NCI-H1436 (cell line): ENCODE measurements around the gene HPCAL1.
"Not testable (repeated sequence)": the region's sequence is repeated elsewhere in the genome, so short reads cannot be mapped to it uniquely, and the experiment has no call there.

Experiments
- DNase-seq: peaks from one replicate; lab custom pipeline; 2025; lab: John Stamatoyannopoulos, UW

The HPCAL1 gene

DNA sequence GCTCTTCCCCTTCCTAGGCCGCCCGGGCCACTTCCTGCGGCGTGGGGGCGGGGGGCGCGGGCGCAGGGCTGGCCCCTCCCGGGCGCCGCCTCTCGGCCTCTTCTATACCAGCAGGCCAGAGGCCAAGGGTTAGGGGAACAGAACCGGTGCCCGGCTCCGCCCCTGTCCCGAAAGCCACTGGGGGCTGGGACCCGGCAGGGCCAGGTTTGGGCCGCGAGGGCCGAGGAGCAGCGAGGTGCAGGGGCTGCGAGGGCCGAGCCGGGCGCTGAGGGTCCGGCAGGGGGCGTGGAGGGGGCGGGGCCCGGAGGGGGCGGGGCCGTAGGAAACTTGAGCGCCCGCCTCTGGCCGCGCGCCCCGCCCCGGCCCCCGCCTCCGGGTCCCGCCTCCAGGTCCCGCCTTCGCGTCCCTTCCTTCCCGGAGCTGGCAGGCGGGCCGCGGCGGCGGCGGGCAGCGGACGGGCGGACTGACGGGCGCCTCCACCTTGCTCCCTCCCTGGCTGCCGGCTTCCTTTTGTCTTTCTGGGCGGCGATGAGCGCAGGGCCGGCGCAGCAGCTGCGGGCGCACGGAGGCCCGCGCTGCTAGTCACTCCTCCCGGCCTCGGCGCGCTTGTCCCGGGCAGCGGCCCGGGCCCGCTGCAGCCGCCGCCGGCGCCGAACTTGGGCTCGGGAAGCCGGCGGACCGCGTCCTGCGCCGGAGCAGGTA, at the start of gene HPCAL1:
Gene HPCAL1, plus strand, starts transcription at position 426 of the 702 bp plus-strand sequence. CDS start 116,854 bp downstream, outside the sequence.
- peak; percentile 78 for DNase-seq

DNA sequence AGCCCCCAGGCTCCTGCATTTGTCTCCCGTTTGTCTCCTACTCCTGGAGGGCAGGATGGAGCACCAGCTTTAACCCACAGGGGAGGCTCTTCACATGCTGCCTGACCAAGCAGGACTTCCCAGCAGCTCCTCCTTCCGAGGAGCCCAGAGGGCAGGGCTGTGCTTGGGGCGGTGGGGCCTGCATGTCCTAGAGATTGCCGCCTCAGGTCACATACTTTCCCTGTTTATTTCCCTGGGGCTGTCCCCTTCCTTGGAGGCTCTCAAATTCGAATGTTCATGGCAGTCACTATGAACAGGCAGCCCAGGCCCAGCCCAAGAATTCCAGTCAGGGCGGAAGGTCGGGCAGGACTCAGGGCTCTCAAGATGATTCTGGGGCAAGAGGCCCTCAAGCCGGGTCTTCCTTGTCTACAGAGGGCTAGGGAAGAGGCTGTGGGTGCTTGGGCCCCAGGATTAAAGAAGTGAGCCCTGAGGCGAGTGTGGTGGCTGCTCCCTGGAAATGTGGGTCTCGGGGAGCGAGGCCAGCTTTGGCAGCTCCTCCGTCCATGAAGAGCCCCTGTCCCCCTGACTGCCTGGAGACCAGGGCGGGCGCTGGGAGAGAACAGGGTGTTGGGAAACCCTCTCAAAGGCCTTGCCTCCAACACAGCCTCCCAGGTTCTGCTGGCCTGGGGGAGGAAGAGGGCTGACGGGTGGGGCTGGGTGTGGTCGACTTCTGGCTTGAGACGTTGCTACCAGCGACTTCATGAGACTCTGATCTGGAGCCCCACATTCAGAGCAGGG, 48.9 kb upstream of the HPCAL1 start:
- no peak for DNase-seq

DNA sequence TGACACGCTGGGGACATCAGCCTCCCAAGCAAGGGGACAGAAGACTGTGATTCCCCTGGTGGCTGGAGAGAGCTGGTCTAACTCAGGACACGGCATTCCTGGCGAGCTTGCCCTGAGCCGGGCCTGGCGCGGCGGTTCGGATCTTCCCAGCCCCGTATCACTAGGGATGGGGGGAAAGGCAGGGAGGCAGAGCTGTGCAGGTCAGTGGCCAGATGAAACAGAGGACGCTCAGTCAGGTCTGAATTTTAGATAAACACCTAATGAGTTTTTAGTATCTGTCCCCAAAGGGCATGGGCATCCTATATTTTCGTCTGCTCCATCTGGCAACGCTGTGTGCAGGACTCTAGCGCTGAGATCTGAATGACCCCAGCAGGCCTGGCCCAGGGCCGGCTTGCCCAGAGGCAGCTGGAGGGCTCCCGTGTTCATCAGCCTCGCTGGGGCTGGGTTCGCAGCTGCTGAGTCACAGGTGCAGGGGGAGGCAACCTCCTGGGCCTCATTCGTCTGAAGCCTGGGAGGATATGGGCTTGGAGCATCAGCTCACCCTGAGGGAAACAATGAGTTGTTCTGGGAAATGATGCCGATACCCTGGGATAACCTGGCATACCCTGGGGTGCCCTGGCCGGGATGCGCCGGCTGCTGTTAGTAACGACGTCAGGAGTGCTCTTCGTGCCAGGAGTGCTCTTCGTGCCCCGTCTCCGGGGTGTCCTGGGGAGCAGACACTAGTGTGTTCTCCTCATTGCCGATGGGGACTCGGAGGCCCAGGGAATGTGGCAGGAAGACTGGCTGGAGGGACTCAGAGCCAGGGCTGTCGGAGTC, 48.1 kb upstream of the HPCAL1 start:
- DNase-seq = no peak

DNA sequence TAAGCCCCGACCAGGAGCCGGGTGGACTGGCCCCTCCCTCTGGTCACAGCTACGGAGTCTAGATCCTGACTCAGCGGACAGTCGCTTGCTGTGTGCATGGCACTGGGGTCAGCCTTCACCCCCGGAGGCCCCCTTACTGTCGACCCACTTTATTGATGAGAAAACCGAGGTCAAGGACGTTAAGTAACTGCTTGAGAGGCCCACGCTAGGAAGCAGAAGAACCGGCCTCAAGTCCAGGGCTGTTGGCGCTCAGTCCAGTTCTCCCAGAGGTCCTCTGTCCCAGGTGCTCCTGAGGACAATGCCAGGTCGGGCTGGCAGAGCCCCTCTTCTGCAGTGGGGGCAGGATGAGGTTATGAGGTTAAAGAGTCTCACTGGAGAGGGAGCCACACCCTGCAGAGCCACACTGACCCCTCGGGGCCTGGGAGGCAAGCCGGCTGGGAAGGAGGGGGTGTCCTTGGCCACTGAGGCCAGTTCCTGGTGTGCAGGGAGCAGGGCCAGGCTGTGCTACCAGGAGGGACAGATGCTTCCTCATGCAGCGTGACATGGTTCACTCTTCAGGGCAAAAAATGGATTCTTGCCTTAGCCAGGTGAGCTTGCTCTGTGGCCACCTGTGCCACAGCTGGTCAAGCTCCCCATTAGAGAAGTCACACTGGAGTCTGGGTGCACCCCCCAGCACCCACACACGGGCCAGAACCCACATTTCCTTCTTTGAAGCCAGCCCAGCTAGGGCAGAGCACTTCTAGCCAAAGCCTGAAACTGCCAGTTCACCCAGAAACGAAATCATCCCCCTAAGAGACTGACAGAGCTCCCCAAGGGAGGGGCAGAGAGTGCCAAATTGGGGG, 47.3 kb upstream of the HPCAL1 start:
- DNase-seq = no peak

DNA sequence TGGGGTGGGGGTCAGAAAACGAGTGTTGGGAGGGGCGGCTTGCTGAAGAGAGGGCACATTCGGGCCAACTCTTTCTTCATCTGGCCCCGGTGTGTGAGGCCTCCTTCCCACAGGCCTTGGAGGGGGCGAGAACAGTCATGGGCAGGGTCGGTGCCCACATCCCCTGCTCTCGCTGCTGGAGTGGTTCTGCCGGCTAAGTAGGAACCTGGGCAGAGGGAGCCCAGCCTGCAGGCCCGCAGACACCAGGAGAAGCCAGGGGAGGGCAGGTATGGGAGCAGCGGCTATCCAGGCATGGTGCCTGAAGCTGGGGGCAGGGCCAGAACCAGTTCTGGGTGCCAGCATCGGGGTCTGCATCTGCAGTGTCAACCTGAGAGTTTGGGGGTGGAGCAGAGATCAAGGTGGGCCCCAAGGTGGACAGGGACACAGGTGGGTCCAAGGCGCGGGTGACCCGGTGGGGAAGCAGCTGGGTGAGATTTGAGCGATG, 46.6 kb upstream of the HPCAL1 start:
- no peak for DNase-seq

DNA sequence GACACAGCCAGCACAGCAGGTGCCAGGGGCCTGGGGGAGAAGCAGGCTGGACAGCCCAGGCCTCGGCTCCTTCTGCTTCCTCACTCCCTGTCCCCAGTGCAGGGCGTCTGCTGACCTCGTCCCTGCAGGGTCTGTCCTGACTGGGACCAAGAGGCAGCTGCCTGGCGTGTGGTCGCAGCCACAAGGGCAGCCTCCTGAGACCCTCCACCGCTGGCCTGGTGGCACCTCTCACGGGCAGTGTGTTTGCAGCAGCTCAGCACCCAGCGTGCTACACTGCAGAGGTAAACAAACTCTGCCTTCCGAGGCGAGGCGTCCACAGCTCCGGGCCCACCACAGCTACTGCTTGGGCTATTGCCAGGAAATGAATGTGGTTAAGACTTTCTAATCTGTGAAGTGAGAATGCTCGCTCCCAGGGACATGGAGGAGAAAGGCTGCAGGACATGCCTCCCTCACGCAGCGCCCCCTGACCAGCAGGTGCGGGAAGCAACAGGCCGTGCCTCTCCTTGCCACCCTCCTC, 46.1 kb upstream of the HPCAL1 start:
- no peak for DNase-seq

DNA sequence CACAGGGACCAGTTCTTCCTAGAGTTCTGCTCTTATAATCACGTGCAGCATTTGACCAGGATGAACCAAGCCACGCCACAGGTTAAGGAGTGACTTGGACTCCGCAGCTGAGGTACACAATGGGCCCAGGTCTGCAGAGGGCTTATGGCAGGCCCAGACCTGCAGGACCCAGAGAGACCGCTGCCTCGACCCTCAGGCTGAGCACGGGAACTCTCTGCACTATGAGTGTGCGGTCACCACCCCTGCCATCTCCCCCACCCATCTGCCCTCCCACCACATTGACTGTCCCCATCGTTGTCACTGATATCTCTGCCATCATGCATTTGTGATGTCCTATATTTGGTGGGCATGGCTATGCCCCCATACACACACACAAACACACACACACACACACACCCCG, 45.7 kb upstream of the HPCAL1 start:
- no peak for DNase-seq

DNA sequence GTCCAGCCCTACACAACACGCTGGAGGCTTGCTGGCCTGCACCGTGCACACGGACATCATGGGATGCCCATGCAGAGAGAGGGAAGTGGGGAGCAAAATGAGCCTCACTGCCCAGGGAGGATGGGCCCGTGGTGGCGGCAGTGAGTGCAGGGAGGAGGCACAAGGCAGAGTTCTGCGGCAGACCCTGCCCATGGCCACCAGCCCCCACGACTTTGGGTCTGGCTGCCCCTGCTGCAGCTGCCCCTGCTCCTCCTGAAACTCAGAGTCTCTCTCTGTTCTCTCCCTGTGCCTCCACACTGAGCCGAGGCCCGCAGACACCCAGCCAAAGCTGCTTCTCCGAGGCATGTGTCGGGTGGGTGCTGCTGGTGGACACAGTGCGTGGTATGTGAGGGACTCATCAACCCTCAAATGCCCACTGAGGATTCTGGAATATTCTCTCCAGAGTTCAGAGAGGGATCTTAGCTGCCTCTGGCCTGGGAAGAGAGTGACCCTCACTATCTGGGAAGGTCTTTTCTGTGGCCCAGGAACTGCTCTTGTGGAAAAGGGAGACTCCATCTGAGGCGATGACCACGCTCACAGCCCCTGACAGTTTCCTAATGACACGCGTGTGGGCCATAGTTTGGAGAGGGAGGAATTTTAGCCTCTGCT, 45.1 kb upstream of the HPCAL1 start:
- DNase-seq = no peak

DNA sequence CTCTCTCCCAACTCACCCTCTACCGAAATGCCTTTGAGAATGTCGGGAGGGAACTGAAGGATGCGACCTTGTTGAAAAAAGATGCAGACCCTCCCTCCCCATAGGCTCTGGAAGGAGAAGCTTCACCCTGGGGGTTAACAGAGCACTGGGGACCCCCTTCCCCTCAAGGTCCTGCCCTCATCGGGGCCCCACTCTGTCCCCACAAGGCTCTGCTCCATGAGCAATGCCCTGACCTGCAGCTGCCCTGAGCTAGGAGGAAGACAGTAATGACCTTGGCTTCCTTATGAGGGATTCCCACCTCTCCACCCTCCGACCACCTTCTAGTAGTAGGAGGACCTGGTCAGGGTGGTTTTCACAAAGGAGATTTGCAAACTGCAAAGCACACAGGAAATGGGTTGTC, 44.4 kb upstream of the HPCAL1 start:
- no peak for DNase-seq

DNA sequence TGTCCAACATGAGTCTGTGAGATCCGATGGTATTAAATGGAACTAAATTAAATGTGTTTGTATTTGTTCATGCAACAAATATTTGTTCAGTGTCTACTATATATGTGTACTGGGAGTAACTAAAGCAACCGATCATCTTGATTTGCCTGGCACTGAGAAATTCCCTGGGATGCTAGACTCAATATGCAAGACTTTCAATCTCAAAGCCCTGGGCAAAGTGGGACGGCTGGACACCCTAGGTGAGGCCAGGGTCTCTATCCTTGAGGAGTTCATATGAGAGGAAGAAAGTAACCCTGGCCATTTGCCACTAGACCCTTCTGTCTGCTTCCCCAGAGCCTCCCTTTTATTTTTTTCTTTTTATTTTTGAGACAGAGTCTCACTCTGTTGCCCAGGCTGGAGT, 44.0 kb upstream of the HPCAL1 start:
- DNase-seq = no peak

DNA sequence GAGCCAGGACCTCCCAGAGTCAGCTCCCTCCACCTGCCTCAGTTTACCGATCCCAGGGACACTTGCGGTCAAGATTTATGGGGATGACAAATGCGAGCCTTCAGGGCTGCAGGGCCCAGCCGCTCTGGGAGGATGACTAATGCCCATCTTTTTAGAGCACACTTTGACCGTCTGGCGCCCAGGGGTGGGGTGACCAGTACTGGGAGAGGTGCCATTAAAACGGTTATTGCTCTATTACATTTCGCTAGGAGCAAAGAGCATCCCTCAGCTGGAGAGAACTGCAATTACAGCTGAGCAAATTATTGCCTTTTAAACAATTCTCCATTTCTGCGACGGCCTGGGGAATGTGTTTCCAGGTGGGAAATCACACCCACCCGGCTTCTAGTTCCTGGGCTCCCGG, 42.6 kb upstream of the HPCAL1 start:
- DNase-seq = no peak

DNA sequence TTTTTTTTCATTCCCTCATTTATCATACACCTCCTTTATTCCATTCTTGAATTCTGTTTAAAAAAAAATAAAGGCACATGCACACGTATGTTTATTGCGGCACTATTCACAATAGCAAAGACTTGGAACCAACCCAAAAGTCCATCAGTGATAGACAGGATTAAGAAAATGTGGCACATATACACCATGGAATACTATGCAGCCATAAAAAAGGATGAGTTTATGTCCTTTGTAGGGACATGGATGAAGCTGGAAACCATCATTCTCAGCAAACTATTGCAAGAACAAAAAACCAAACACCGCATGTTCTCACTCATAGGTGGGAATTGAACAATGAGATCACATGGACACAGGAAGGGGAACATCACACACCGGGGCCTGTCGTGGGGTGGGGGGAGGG, 39.2 kb upstream of the HPCAL1 start:
- DNase-seq = not testable (repeated sequence)

DNA sequence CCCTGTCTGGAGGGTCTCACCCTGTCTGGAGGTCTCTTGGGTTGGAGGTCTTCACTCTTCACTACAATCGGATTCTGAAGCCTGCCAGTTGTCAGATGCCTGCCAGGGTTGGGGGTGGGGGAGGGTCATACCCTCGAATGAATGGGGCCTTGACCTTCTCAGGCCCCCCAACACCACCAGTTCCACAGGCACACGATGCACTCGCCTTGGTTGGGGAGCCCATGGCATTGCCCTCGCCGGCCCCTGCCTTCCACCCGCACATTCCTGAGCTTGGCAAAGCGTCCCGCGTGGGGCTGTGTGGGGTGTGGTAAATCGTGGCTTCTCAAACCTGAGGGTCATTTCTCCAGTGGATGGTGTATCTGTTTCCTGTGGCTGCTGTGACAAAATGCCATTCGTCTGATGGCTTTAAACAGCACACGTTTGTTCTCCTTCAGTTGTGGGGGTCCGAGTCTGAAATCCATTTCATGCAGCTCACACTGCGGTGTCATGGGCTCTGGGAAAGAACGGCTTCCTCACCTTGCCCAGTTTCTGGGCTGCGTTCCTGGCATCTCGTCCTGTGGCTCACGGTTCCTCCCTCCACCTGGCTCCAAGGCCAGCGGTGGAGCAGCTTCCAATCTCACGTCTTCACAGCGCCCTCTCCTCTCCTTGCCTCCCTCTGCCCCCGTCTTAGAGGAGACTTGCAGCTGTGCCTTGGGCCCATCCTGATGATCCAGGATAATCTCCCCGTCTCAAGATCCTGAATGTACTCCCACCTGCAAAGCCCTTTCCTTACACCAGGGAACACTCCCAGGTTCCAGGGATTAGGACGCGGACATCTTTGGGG, 38.0 kb upstream of the HPCAL1 start:
- DNase-seq = no peak

DNA sequence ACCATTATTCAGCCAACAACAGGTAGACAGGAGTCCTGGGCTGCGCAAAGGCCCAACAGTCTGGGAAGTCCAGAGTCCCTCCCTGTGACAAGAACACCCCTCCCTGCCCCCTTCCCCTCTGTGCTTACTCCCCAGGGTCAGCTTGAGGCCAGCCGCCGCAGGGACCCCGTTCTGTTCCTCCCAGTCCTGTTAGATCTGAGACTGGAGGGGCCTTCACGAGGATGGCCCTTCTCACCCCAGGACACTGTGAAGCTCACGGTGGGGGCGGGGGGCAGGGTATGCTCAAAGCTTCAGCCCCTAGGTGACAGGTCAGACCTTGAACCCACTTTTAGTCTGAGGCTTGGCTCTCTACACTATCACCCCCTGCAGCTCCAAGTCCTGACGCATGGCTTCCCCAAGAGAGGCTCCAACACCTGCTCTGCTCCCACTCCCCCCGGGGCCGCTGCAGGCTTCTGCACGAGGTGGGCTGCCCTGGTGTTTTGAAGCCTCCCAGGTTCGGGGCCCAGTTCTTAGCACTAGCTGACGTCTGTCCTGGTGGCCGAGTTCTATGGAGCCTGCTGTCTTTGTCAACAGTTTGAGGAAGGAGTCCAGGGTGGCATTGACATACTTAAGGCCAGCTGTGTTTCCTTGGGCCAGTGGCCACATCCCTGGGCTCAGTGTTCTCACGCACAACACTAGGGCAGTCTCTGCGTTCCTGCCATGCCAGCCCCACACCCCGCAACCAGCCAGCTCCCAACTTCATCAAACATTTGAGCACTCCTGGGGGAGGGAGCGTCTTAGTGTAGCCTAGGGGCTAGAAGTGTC, 37.2 kb upstream of the HPCAL1 start:
- no peak for DNase-seq

DNA sequence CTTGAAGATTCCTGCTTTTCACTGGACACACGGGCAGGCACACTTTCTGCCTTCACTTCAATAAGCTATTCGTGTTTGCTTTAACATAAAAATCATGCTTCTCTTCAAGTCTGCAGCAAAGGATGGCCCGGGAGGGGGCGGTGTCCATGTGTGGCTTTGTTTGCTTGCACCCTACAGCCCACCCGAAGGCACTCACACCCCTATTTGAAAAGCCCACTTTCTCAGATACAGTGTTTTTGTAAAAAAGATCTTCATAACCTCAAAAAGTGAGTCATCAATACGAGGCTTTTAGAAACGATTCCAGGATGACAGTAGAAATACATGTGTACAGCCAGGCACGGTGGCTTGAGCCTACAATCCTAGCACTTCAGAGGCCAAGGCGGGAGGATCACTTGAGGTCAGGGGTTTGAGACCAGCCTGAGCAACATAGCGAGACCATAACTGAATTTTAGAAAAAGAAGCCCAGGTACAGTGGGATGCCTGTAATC, 36.5 kb upstream of the HPCAL1 start:
- DNase-seq = no peak

DNA sequence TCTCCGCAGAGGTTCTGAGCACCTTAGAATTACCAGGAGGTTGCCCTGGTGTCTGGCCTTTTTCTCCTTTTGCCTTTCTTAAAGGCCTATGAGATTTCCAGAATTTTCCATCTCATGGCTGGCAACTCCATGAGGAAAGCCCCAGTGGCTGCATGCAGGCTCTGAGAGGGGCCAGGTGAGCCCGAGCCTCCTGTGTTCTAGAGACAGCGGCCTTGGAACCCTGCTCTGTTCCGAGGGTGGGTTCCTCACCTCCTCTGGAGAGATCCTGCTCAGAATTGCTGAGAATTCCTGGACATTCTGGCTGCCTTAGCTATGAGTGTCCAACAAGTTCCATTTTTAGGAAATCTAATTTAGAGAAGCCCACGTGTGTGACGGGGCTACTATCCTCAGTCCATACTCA, 35.7 kb upstream of the HPCAL1 start:
- no peak for DNase-seq

DNA sequence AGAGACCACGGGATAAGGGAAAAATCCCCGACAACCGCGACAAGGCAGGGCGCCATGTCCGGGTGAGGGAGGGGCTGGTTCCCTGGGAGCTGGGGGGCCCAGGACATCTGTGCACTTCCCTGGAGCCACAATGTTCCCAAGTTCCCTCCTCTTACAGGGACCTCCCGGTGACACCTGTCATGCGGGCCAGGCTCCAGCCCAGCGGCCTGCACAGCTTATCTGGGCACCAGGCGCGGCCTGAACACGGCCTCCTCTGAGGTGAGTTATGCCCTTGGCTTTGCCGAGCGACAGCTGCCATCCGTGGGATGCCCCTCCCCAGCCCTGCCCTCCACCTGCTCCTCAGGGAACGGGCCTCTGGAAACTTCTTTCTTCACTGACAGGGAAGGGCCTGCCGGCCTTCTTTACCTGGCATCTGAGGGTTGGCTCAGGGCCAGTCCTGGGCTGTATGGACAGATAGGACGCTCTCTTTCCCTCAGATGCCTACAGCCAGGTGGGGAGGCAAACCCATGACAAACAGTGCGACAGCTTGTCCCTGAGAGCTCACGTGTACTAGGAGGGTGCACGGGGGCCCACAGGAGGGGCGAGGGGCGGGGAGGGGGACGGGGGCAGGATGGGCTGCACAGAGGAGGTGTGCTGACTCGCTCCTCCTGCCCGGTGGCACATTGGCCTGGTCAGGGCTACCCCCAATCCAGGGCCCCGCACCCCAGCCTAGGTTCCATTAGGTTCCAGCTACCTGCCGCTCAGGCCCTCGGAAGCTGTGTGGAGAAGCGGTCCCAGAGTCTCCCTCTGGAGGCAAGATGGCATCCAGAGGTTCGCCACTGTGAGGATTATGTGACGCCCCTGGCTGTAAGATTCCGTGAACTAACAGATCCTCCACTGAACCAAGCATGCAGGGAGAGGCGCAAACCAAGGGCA, 34.9 kb upstream of the HPCAL1 start:
- DNase-seq = no peak

DNA sequence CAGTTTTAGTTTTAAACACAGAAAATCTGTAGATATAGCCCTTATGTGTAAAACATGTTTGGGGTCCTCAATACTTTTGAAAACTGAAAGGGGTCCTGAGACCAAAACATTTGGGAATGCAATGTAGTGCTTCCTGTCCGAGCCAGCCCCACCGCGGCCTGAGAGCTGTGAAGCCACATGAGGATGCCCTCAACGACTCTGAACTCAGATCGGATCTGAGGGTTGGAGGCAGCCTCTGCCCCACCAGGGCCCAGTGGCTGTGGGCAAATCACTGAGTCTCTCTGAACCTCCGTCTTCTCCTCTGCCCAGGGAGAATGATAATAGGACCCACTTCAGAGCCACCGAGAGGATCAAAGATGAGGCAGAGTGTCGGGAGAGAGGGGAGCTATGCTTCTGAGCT, 33.4 kb upstream of the HPCAL1 start:
- DNase-seq = no peak
